OCI-LY7 (cell line): ENCODE measurements around the gene HCK. TPM values are rescaled to one million over a fixed set of nuclear protein-coding genes. Genes with fewer than 3 reads are reported as not detected.

Experiments used
- BruUV-seq: library from RNA; stranded (reverse); fragments of 400-500 nt; replicated peaks from 2 replicates; lab custom pipeline; 2021; lab: Mats Ljungman, UMichigan
- CTCF ChIA-PET: fragments of 300-600 bp; sonication (Branson Sonifier 250); formaldehyde crosslinking; loops from one replicate; lab custom pipeline; 2022; ENCODE audit warnings: antibody characterized with exemption; ENCODE audit not compliant: unreplicated experiment; lab: Charles Lee
- POLR2A ChIA-PET: fragments of 300-600 bp; sonication (Branson Sonifier 250); formaldehyde crosslinking; loops from one replicate; lab custom pipeline; 2022; ENCODE audit warnings: antibody characterized with exemption; lab: Charles Lee
- DNase-seq: peaks from one replicate; pipeline ENCODE4 v3.0.0-alpha.2; 2015; ENCODE audit warnings: low spot score
- H2AFZ ChIP-seq: fragments of 200-600 bp; sonication (generic), shearing (Covaris generic); 2 replicates; pipeline ENCODE4 v1.6.1; 2014; ENCODE audit warnings: mild to moderate bottlenecking, antibody characterized with exemption, low read length, moderate library complexity
- H3K27ac ChIP-seq: fragments of 200-600 bp; sonication (generic); 2 replicates; pipeline ENCODE4 v1.5.1; 2014; ENCODE audit warnings: mixed run types, low read depth, mild to moderate bottlenecking, moderate library complexity, low read length, inconsistent platforms; ENCODE audit not compliant: poor library complexity, severe bottlenecking
- H3K36me3 ChIP-seq: fragments of 200-600 bp; sonication (generic); 2 replicates; pipeline ENCODE4 v1.6.1; 2014; ENCODE audit warnings: mild to moderate bottlenecking, antibody characterized with exemption, low read length, moderate library complexity, mixed read lengths; ENCODE audit not compliant: insufficient read depth
- H3K4me1 ChIP-seq: fragments of 200-600 bp; sonication (generic); 2 replicates; pipeline ENCODE4 v1.5.1; 2014; ENCODE audit warnings: mild to moderate bottlenecking, low read length; ENCODE audit not compliant: insufficient read depth, poor library complexity, severe bottlenecking
- H3K4me2 ChIP-seq: fragments of 200-600 bp; sonication (generic); 2 replicates; pipeline ENCODE4 v1.6.1; 2014; ENCODE audit warnings: mild to moderate bottlenecking, low read length
- H3K4me3 ChIP-seq: fragments of 200-600 bp; sonication (generic); 2 replicates; pipeline ENCODE4 v1.5.1; 2014; ENCODE audit warnings: mild to moderate bottlenecking, low read depth, low read length; ENCODE audit not compliant: poor library complexity, severe bottlenecking
- H3K79me2 ChIP-seq: fragments of 200-600 bp; sonication (generic); 2 replicates; pipeline ENCODE4 v1.6.1; 2016; ENCODE audit warnings: low read depth, mild to moderate bottlenecking, low read length, moderate library complexity, mixed read lengths; ENCODE audit not compliant: insufficient read depth
- H3K9me2 ChIP-seq: fragments of 200-600 bp; sonication (generic); 2 replicates; pipeline ENCODE4 v1.6.1; 2016; ENCODE audit warnings: mild to moderate bottlenecking, low read length, mixed read lengths; ENCODE audit not compliant: insufficient read depth
- H3K9me3 ChIP-seq: fragments of 200-600 bp; sonication (generic); 2 replicates; pipeline ENCODE4 v1.6.1; 2014; ENCODE audit warnings: mild to moderate bottlenecking, mixed run types, low read length, mixed read lengths
- H4K20me1 ChIP-seq: fragments of 200-600 bp; sonication (generic); 2 replicates; pipeline ENCODE4 v1.6.1; 2014; ENCODE audit warnings: mild to moderate bottlenecking, antibody characterized with exemption, low read length, moderate library complexity, mixed read lengths; ENCODE audit not compliant: insufficient read depth
- EZH2phosphoT487 ChIP-seq: fragments of 200-600 bp; sonication (generic); IDR thresholded peaks from 2 replicates; pipeline ENCODE4 v1.6.1; 2018; ENCODE audit warnings: low read depth, borderline replicate concordance, mild to moderate bottlenecking, mixed run types, antibody characterized with exemption, low read length, moderate library complexity, mixed read lengths
- intact Hi-C: fragments of 100-400 bp; cut with micrococcal nuclease; formaldehyde crosslinking; loops from one replicate; pipeline ENCODE4 v1.10.0; 2022; ENCODE audit not compliant: unreplicated experiment
- total RNA-seq, 2 experiments: library from RNA; depleted of rRNA in 1 of 2; stranded (reverse); fragments of >200 nt in 1 of 2; shearing (Covaris generic) in 1 of 2; gene quantifications; 2 replicates each; pipeline ENCODE4 v1.2.3, GENCODE V29; 2014 to 2022
- TF ChIP-seq, protein P1 (sequence below): fragments of 200-600 bp; sonication (generic); conservative IDR thresholded peaks from 2 replicates; pipeline ENCODE4 v1.5.1; 2014; ENCODE audit warnings: mild to moderate bottlenecking, antibody characterized with exemption, low read length, moderate library complexity, mixed read lengths

The HCK gene
- total RNA-seq, 2 experiments from 2014 or later: 0.19 to 3.2 TPM

DNA sequence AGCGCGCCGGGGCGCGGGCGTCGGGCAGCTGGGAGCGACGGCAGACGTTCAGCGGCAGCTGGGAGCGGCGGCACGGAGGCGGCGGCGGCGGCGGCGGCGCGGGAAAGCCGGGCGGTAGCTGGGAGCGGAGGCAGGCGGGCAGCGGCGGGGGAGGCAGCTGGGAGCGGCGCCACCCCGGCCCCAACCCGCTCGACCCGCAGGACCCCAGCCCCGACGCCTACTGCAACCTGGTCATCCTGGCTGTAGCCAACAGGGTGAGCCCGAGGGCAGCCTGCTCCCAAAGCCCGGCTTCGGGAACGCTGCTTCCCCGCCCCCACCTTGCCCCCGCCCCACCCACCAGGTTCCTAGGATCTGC is 32.9 kb upstream of the HCK start:
- Histone ChIP-seq H3K36me3 (no peaks in the 10 kb centered on the region), H3K9me3 (no peaks in the 10 kb centered on the region), H3K4me3 (peak overlapping the region; percentile 73), H3K9me2 (no peaks in the 10 kb centered on the region), H3K4me2 (peak overlapping the region; percentile 99), H2AFZ (no peak overlapping the region), H3K4me1 (peaks cover 6% of the 10 kb centered on the region), H3K79me2 (no peaks in the 10 kb centered on the region), H3K27ac (no peak overlapping the region), H4K20me1 (no peaks in the 10 kb centered on the region)
- ChIA-PET POLR2A (interaction anchor here (0.8 kb wide), 1 partner anchor 16 kb away, joined by 3 read pairs; no protein-coding TSS in a partner anchor), CTCF (no interaction called here)
- DNase-seq: no peak
- intact Hi-C loops: loop anchor here (5.0 kb wide), 1 partner anchor 167 kb away; no protein-coding TSS in a partner anchor
- TF ChIP-seq, protein P1, sequence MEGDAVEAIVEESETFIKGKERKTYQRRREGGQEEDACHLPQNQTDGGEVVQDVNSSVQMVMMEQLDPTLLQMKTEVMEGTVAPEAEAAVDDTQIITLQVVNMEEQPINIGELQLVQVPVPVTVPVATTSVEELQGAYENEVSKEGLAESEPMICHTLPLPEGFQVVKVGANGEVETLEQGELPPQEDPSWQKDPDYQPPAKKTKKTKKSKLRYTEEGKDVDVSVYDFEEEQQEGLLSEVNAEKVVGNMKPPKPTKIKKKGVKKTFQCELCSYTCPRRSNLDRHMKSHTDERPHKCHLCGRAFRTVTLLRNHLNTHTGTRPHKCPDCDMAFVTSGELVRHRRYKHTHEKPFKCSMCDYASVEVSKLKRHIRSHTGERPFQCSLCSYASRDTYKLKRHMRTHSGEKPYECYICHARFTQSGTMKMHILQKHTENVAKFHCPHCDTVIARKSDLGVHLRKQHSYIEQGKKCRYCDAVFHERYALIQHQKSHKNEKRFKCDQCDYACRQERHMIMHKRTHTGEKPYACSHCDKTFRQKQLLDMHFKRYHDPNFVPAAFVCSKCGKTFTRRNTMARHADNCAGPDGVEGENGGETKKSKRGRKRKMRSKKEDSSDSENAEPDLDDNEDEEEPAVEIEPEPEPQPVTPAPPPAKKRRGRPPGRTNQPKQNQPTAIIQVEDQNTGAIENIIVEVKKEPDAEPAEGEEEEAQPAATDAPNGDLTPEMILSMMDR: no peak
- TF ChIP-seq EZH2phosphoT487: no peak
- BruUV-seq: no TSS peak

DNA sequence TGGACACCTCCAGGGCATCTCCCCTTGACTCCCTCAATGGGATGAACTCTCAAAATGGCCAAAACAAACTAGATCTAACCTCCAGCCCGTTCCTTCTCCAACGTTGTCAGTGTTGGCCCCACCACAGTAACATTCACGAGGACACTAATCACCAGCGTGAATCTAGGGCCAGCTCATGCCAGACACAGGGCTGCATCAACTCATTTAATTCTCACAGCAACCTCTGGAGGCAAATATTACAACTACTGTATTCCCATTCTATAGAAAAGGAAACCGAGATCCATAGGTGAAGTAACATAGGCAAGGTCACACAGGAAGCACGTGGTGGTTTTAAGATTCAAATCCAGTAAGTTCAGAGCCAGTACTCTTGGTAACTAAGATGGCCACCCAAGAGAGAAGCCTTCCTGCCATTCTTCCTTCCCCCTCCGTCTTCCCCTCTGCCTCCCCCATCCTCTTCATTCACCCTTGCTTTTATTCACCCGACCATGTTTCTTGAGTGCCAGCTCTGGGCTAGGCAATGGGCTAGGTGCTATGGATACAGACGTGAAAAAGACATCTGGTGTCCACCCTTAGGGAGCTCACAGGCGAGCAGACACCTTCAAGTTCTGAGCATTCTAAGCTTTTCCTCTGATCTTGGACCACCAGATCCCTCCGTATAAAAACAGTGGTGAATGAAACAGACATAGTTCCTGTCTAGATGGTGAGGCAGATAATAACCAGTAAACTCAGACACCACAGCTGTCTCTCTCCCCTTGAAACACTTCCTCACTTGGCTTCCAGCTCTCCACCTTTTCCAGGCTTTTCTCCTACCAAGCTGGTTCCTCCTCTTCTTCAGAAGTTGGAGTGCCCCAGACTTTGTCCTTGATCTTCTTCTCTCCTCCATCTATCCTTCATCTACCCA is 32.2 kb upstream of the HCK start:
- no peaks in the 10 kb centered on the region for H3K36me3 ChIP-seq
- TF ChIP-seq, protein P1: no peak
- TF ChIP-seq EZH2phosphoT487: no peak
- no peak overlapping the region for H2AFZ ChIP-seq
- intact Hi-C loops: loop anchor here (5.0 kb wide), 1 partner anchor 168 kb away; no protein-coding TSS in a partner anchor
- H3K4me2 ChIP-seq: peak overlapping the region; percentile 99
- ChIA-PET POLR2A (interaction anchor here (0.8 to 1.2 kb wide), 2 partner anchors 15 kb away, joined by 3 read pairs; no protein-coding TSS in a partner anchor), CTCF (interaction anchor here (0.6 to 1.4 kb wide), 3 partner anchors 12 to 92 kb away, joined by 3 to 6 read pairs (median 3); no protein-coding TSS in a partner anchor)
- no peak overlapping the region for H3K27ac ChIP-seq
- BruUV-seq: no TSS peak
- H3K79me2 ChIP-seq: no peaks in the 10 kb centered on the region
- DNase-seq: no peak
- H4K20me1 ChIP-seq: no peaks in the 10 kb centered on the region
- H3K9me3 ChIP-seq: no peaks in the 10 kb centered on the region
- H3K4me1 ChIP-seq: peaks cover 6% of the 10 kb centered on the region
- peak overlapping the region; percentile 73 for H3K4me3 ChIP-seq
- H3K9me2 ChIP-seq: no peaks in the 10 kb centered on the region

DNA sequence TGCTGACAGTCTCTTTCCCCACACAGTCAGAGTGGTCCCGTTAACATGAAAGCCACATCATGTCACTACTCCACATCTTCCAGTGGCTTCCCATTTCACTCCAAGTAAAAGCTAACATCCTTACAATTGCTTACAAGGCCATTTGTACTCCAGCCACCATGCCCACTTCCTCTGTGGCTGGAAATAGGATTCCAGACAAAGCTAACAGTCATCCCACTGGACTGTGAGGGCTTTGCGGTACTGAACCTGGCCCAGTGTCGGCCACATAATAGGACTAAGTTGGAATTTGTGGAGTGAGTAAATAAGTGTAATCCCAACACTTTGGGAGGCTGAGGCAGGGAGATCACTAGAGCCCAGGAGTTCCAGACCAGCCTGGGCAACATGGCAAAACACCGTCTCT is 31.0 kb upstream of the HCK start:
- intact Hi-C loops: no loop called here
- H3K9me3 ChIP-seq: no peaks in the 10 kb centered on the region

More for the DNA sequence above, 31.0 kb upstream of the HCK start:
- Histone ChIP-seq H3K79me2 (no peaks in the 10 kb centered on the region), H3K9me2 (no peaks in the 10 kb centered on the region), H3K27ac (no peak overlapping the region), H3K4me3 (no peak overlapping the region), H3K4me2 (no peak overlapping the region), H4K20me1 (no peaks in the 10 kb centered on the region), H2AFZ (no peak overlapping the region), H3K4me1 (peaks cover 6% of the 10 kb centered on the region), H3K36me3 (no peaks in the 10 kb centered on the region)
- no TSS peak for BruUV-seq
- ChIA-PET POLR2A (interaction anchor here (0.6 to 1.2 kb wide), 2 partner anchors 14 to 69 kb away, joined by 3 read pairs; partner anchors contain the start of gene PDRG1), CTCF (no interaction called here)
- TF ChIP-seq, protein P1: no peak
- no peak for TF ChIP-seq EZH2phosphoT487
- no peak for DNase-seq
